HG02610 (cell line): Measurements from ENCODE around the gene EPN2.

Experiments
- ATAC-seq: cut with Tn5 transposase; IDR thresholded peaks from one replicate; pipeline ENCODE4 v1.9.1; 2021; ENCODE audit warnings: mild to moderate bottlenecking, moderate library complexity; ENCODE audit not compliant: unreplicated experiment

The EPN2 gene

DNA sequence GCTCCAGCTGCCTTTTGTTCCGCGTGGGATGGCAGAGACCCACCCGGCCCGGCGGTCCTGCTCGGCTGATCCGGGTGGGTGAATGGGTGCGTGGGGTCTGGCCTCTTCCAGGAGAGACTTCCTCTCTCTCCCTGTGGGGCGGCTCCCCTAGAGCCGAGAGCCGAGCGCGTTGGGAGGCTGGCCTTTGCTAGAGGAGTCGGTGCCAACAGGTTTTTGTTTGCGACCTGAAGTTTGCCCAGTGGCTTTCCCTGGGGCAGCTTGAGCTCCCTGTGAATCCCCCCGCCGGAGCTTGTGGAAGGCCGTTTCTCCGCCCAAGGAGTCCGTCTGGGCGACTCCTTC lies 970 bp downstream of the EPN2 start:
- no peak for ATAC-seq

DNA sequence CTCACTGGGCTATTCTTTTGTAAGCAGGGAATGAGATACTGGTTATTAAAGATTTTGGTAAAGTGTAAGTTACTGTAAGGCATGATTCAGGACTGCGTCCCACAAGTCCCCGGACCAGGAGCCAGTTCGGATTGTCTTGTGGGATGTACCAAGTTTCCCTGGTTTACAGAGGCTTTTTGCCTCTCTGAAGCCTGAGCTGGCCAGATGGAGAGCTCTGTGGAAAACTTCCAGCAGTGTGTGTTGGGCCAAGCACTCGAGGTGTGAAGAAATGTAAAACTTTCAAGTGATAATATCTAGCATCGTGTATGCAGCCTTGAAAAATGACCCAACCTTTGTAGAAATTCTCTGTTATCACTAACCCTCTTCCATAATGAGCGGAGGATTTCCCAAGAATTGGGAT lies 2.4 kb downstream of the EPN2 start:
- no peak for ATAC-seq

DNA sequence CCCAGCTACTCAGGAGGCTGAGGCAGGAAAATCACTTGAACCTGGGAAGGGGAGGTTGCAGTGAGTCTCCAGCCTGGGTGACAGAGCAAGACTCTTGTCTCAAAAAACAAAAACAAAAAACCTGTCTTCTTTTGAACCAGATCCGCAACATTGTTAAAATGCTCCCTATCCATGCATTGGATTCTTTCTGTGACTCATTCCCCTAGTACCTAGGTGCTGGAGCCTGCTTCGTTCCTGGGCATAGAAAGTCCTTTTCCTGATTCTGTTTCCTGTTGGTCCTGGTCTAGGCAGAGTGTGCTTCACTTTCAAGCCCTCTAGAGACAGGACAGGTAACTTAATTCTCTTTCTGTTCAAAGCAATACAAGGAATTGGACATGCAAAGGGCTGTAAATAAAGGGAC lies 5.2 kb downstream of the EPN2 start:
- ATAC-seq: no peak

DNA sequence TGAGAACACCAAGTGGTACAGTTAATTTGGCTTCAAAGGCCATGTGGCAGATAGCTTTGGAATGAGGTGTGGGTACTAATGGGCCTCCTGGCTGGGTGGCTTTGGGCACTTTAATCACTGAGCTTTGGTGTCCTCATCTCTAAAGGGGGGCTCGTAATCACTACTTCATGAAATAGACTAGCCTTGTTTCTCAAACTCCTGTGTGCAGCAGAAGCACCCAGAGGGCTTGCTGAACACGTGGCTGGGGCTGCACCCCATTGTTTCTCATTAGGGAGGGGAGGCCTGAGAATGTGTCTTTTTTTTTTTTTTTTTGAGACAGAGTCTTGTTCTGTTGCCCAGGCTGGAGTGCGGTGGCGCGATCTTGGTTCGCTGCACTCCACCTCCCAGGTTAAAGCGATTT lies 5.8 kb downstream of the EPN2 start:
- no peak for ATAC-seq

DNA sequence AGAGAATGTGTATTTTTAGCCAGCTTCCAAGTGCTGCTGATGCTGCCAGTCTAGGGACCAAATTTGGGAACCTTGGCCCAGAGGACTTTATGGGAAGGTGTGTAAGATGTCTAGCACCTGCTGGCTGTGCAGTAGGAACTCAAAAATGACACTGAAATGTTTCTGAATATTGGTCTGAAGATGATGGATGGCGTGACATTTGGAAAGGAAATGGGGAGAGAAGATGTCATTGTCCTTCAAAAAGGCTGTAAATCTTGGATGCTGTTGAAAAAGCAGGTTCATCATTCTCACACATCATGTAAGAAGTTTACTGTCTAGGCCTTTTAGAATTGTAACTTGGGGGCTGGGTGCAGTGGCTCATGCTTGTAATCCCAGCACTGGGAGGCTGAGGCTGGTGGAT lies 6.7 kb downstream of the EPN2 start:
- ATAC-seq: no peak

DNA sequence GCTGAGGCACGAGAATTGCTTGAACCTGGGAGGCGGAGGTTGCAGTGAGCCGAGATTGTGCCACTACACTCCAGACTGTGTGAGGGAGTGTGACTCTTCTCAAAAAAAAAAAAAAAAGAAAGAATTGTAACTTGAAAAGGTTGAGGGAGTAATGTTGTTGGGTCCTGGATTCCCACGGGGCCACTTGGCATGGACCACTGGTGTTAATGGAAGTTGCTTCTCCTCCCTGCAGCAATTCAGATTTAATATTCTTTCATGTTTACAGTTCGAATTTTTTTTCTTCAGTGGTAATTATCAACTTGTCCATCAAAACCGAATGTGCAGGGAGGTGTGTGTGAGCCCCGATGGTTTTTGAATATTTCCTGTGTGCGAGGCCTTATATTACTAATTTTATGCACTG lies 7.2 kb downstream of the EPN2 start:
- no peak for ATAC-seq

DNA sequence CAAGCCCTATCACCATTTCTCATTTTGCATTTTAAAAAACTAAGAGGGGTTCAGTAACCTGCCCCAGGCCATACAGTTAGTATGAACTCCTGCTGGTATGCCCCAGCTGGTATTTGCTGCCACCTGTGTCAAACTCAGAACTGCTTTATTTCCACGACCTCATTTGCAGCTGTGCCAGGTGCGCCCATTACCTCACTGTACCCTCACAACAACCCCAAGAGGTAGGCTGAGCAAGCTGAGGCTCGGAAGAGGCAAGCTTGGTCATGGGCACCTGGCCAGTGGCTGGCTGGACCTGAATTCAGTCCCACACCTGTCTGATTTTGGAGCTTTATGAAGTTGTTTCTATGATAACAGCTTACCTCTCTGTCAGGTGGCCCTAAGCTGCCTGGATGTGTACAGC lies 7.6 kb downstream of the EPN2 start:
- no peak for ATAC-seq

DNA sequence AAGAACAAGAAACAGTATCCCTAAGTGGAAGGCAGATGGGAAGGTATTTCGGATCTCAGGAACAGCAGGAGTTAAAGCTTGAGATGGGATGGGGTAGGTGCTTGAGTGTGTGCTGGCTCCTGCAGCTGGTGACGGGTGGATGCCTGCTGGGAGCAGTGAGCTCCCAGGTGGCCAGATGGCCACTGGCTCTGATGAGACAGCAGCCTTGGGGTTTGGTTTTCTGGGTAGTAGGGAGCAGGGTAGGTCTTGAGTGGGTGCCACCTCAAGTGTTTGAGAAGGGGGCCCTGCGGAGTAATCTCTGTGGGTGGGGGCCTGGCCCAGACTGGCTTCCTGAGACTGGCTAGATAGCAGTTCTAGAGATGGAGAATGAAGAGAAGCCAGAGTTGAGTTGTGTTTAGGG lies 10.3 kb downstream of the EPN2 start:
- ATAC-seq: no peak

DNA sequence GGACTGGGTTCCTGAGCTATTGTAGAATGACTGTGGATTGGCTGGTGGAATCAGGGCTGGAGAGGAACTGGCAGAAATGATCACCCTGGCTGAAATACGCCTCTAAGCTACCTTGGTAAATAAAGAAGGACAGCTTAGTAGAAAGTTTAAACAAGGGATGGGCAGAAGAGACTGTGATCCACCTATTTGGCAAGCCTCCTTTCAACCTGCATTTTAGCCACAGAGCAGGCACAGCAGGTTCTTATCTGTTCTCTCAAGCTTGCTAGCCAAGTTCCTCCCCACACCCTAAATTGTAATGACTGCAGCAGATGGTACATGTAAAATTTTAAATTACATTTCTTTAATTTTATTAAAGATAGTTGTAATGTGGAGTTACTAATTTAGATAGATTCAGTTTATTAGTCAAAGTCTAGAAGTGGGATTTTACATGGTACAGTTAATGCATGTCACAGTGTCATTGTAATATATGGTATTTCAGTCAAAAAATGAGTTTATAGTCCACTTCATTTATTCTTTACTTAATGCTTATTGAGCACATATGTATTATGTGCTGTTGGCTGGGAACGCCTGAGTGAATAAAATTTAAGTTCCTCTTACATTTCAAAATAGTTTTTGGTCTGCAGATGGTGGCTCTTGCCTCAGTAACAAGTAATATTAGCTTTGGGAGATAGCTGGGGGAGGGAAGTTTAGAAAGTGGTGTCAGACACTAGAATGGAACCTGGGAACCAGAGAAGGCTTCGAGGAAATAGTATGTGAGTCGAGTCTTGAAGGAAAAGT lies 11.2 kb downstream of the EPN2 start:
- no peak for ATAC-seq

DNA sequence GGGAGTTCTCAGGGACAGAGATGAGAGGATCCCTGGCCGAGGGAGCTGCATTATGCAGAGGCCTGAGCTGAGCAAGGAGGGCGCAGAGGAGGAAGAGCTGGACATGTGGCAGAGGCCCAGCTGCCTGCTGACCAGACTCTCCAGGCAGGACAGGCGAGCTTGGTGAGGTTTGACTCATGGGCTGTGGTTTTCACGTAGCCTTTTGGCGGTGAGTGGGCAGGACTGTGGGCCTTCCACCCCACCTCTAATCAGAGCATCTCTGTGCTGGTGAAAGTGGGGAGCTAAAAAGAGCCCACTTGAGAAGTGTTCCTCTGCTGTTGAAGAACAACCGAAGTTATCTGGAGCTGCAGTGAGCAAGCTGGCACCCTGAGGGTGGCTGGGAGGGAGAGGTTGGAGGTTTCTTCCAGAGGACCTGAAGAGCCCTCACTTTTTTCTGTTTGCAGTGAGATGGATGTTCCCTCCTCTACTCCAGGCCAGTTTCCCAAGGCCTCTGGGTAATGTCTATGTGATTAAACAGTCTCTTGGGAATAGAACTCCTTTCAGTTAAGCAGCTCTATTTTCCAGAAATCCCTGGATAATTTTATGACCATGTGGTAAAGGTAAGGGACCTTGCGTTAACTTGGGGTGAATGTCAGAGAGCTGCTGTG lies 11.9 kb downstream of the EPN2 start:
- no peak for ATAC-seq

DNA sequence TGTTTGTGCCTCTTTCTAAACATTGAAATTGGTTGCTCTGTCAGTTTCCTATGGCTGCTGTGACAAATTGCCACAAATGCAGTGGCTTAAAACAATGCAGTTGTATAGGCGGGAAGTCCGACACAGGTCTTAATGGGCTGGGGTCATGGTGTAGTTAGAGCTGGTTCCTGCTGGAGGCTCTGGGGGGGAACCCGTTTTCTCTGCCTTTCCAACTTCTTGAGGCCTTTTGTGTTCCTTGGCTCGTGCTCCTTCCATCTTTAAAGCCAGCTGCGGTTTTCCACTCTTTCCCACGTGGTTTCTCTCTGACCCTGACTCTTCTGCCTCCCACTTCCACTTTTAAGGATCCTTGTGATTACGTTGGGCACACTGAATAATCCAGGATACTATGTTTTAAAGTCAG lies 12.5 kb downstream of the EPN2 start:
- no peak for ATAC-seq

DNA sequence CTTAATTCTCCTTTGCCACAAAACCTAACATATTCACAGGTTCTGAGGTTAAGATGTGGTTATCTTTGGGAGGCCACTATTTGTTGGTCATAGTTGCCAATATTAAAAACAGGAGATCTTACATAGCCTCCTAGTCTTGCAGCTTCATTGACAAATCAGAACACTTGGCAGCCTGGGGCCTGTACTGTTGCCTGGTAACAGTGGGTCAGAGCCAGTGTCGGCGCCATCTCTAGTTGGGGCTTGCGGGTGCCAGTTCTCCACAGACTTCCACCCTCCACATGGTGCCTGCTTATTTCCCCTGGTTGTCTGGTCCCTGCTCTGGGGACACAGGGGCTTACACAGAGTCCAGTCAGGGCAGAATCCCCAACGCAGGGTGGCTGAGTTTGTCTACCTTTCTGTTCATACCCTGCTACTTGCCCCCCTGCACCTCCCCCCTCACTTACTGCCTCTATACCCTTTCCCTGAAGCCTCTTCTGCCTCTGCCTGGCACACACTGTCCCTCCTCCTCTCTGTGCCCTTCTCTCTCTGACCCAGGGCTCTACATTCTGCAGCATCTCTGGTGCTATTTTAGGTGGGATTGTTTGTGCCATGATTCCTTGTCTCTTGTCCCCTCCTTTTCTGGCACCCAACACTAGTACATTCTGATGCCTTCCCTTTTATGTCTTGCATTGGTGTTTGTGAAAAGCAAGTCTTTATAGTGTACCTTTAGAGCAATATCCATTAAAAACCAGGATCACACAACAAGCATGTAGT lies 13.4 kb downstream of the EPN2 start:
- no peak for ATAC-seq

DNA sequence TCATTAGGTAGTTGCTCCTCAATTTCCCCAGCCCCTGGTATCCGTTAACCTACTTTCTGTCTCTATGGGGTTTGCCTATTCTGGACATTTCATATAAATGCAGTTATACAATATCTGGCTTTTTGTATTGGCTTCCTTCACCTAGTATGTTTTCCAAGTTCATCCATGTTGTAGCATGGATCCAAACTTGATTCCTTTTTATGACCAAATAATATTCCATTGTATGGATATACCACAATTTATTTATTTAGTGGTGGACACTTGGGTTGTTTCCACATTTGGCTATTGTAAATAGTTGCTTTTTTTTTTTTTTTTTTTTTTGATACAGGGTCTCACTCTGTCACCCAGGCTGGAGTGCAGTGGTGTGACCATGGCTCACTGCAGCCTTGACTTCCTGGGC lies 15.9 kb downstream of the EPN2 start:
- no peak for ATAC-seq

DNA sequence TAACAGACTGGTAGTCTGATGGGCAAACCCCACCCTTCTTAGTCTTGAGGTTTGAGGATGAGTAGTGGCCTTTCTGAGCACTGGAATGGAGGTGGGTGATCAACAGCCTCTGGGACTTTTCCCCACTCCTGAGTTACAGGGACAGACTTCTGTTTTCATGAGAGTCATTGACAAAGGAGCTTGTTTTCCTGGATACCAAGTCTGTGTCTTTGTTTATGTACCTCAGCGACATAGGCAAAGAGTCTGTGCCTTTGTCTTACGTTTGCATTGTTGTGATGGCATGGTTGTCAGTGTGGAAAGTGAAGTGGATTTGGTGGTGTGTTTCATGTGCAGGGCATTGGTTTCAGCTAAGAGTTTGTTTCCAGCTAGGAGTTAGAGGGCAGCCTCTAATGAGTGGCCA lies 17.5 kb downstream of the EPN2 start:
- no peak for ATAC-seq

DNA sequence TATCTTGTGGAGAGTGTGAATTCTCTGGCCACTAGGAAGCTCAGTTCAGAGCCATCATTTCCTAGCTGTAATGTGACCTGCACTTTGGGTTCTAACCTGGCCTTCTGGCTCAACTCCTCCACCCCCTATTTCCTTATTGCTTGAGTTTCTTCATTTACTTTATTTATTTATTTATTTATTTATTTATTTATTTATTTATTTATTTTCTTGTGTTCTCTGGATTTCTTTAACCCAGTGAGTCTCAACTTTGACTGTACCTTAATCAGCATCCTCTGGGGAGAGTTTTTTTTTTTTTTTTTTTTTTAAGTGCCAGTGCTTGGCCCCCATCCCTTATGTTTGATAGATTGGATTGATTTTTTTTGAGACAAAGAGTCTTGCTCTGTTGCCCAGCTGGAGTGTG lies 18.1 kb downstream of the EPN2 start:
- no peak for ATAC-seq

DNA sequence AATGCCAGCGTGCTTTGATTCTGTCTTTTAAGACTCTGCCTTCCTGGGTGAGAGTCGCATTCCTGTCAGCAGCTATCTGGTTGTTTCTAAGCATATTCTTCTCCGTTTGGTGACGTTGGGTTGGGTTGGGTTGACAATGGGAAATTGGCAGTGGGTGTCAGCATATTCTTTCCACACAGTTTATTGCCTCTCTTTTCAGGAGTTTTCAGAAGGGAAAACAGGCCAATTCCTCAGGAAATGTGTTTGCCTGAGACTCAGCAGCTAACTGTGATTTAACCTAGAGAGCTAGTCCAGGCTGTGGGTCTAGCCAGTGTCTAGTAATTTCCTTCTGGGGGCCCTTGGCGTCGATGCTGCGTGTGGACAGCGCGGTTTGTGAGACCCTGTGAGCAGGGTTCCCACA lies 21.2 kb downstream of the EPN2 start:
- no peak for ATAC-seq

DNA sequence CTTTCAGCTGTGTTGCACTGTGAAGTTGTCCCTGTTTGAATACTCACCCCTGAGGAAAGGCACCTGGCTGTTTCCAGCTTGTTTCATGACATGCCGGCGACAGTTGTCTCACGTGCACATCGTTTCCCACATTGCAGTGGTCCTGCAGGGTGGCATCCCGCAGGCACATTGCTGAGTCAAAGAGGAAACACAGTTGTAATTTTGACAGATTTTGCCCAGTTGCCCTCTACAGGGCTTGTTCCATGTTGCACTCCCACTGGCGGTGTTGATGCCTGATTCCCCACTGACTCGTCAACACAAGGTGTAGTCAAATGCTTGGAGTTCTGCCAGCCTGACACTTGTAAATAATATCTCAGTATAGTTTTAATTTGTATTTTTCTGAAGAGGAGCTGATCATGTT lies 23.8 kb downstream of the EPN2 start:
- ATAC-seq: no peak

DNA sequence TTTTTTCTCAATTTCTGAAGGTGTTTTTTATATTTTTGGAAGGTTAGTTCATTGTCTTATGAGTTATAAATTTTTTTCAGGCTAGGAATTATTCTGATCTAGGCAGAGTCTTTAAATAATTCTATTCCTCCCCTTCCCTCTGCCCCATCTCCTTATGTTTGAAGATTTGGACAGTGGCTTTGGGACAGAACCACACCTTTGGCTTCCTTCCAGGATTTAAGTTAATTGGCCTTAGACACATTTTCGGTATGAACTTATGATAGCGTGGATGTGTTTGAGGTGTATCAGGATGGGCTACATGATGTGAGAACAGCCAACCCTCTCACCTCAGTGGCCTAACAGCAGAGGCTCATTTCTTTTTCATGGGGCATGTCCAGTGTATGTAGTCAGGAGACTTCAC lies 24.3 kb downstream of the EPN2 start:
- no peak for ATAC-seq

DNA sequence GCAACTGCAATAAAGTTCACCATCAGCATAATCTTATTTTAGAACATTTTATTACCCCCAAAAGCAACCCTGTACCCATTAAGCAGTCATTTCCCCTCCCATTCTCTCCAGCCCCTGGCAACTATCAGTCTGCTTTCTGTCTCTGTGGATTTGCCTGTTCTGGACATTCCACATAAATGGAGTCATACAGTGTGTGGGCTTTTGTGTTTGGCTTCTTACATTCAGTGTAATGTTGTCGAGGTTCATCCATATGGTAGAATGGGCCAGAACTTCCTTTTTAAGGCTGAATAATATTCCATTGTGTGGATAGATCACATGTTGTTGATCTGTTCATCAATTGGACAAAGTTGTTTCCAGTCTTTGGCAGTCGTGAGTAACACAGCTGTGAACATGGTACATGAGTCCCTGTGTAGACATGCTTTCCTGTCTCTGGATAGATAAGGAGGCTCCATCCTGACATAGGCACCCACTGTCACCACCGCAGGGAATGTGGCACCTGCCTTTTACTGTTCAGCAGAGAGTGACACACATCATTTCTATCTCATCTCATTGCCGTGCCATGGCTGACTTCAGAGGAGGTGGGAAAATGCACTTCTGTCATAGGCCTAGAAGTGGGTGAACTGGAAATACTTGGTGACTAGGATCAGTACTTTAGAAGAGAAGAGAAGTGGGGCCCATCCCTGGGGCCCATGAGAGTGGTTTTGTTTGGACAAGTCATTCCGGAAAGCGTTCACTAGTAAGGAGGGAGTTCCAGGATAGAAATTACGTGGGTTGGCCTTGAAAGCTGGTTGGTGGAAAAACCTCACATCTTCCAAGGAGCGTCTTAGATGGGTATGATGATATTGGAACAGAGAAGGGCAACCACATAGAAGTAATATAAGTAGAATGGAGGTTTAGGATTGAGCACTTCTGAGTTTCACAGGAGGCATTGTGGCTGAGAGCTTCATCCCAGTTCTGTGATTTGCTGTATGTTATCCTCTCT lies 25.8 kb downstream of the EPN2 start:
- no peak for ATAC-seq

DNA sequence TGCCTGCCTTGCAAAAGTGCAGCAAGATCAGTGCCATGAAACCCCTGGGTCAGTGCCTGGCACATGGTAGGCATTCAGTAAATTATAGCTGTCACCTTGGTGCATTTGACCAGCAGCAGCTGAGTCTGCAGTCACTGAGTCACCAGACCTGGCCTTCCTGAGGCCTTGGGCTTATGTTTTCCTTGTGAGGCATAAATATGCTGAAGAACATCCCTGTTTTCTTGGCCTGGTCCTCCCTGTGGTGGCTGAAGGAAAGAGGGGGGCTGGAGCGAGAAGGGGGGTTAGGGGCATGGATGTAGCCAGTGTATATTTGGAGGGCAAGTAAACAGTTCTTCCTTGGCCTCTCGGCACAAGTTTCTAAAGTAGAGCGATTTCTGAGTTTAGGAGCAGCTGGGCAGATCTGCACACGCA lies 26.5 kb downstream of the EPN2 start:
- no peak for ATAC-seq

DNA sequence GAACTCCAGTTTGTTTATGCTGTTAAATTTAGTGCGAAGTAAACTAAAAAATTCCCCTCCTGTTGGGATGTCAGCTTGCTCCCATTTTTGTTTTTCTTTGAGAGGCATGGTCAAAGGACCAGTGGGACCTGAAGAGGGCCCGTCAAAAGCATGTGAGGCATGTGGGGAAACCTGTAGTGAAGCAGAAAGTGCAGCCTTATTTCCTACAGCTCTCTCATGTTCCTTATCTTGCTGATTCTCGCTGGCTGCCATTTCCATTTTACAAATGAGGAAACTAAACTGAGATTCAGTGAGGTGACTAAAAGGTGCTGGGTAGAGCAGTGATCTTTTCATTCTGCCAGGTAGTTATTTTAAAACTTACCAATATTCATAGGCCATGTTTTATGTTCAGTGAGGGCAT lies 27.1 kb downstream of the EPN2 start:
- ATAC-seq: no peak
